ENCODE results near the gene SDS. TPM values are rescaled to one million over a fixed set of nuclear protein-coding genes. Genes with fewer than 3 reads are reported as not detected.

Gene SDS
- total and polyA plus RNA-seq, 2 donors (not counting 1 experiment from before 2014, with no cell fraction given): 0.09 TPM; not detected in 1

DNA sequence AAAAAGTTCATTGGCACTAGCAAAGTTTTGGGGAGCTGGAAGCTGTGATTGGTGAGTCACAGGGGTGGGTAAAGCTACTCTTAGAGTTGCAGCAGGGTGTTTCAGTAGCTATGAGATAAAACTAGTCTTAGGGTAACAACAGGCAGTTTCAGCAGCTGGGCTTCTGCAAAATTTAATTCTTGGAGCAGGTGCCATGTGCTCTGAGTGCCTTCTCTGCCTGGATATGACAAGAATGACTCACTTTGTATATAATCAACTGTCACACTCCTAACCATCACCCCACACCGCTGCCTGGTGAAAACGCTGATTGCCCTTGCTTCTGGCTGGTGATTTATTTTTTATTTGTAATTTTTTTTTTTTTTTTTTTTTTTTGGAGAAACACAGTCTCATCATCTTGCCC is 55.8 kb downstream of the SDS start:
- Histone ChIP-seq H3K27me3 (replicated peaks in 1 of 4; ENCODE audit: control extremely low read depth in 1 of 4, control insufficient read depth in 3 of 4, insufficient read depth in 4 of 4, low read length in 3 of 4) (peaks cover 0 to 11% (median 0%) of the 10 kb centered on the region in 4 experiments), H2AFZ (ENCODE audit: insufficient read depth, low read depth, low read length, poor library complexity, severe bottlenecking) (no peak overlapping the region), H4K20me1 (ENCODE audit: control insufficient read depth, insufficient read depth, low read length, poor library complexity, severe bottlenecking) (no peaks in the 10 kb centered on the region), H3K4me2 (replicated peaks; ENCODE audit: low read depth, low read length, poor library complexity, severe bottlenecking) (no peak overlapping the region), H3K79me2 (ENCODE audit: control insufficient read depth, insufficient read depth, low read length) (no peaks in the 10 kb centered on the region), H3K36me3 (replicated peaks in 1 of 2; ENCODE audit: control extremely low read depth in 1 of 2, control insufficient read depth in 1 of 2, extremely low read depth in 1 of 2, insufficient read depth in 2 of 2, low read length in 1 of 2) (no peaks in the 10 kb centered on the region), H3K4me1 (ENCODE audit: control insufficient read depth in 2 of 2, insufficient read depth in 2 of 2, low read length in 2 of 2) (no peaks in the 10 kb centered on the region), H3K9ac (ENCODE audit: low read length) (no peak overlapping the region), H3K27ac (ENCODE audit: low read length in 2 of 2) (no peak overlapping the region), H3K9me3 (ENCODE audit: control extremely low read depth in 1 of 3, control insufficient read depth in 2 of 3, insufficient read depth in 1 of 3, low read length in 2 of 3) (no peaks in the 10 kb centered on the region), H3K4me3 (ENCODE audit: control extremely low read depth in 1 of 5, extremely low read depth in 1 of 5, insufficient read depth in 1 of 5, low read depth in 2 of 5, low read length in 4 of 5) (no peak overlapping the region)
- Mint-ChIP-seq H3K9me3 (ENCODE audit: insufficient read depth) (no peaks in the 10 kb centered on the region), H3K27ac (no peak overlapping the region), H3K4me1 (no peaks in the 10 kb centered on the region), H3K27me3 (peaks cover 20% of the 10 kb centered on the region), H3K4me3 (no peak overlapping the region)
- ATAC-seq (ENCODE audit: low read depth) (no peak), DNase-seq (no peak)
- intact Hi-C loops (cut with micrococcal nuclease): no loop called here
- POLR2A ChIA-PET: no interaction called here
- CTCF ChIA-PET: no interaction called here
- TF ChIP-seq, protein P1, sequence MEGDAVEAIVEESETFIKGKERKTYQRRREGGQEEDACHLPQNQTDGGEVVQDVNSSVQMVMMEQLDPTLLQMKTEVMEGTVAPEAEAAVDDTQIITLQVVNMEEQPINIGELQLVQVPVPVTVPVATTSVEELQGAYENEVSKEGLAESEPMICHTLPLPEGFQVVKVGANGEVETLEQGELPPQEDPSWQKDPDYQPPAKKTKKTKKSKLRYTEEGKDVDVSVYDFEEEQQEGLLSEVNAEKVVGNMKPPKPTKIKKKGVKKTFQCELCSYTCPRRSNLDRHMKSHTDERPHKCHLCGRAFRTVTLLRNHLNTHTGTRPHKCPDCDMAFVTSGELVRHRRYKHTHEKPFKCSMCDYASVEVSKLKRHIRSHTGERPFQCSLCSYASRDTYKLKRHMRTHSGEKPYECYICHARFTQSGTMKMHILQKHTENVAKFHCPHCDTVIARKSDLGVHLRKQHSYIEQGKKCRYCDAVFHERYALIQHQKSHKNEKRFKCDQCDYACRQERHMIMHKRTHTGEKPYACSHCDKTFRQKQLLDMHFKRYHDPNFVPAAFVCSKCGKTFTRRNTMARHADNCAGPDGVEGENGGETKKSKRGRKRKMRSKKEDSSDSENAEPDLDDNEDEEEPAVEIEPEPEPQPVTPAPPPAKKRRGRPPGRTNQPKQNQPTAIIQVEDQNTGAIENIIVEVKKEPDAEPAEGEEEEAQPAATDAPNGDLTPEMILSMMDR (IDR thresholded peaks at IDR 0.05): no peak
- no peak for TF ChIP-seq EZH2 (IDR thresholded peaks at IDR 0.05; ENCODE audit: borderline replicate concordance, insufficient read depth, low read depth, low read length, poor library complexity, severe bottlenecking)
- no CpG with 5 or more reads among the region's 2 CpGs for WGBS (ENCODE audit: insufficient coverage)

DNA sequence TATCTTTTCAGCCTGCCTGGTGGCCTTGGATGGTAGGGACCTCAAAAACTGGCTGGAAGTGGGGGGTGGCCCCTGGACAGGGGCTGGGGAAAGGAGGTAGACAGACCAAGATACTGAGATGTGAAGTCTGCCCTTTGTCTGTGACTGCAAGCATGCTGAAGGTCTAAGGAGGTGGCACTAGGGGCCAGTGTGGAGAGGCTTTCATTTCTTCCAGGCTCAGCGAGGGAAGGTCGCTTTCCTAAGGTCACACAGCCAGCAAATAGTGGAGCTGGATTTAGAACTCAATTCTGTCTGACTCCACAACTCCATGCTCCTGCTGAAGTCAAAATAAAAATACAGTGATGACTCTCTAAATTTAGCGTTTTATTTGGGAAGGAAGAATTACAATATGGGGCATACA is 56.6 kb downstream of the SDS start:
- POLR2A ChIA-PET: no interaction called here
- no peak for ATAC-seq (ENCODE audit: low read depth)
- Histone ChIP-seq H3K36me3 (replicated peaks in 1 of 2; ENCODE audit: control extremely low read depth in 1 of 2, control insufficient read depth in 1 of 2, extremely low read depth in 1 of 2, insufficient read depth in 2 of 2, low read length in 1 of 2) (no peaks in the 10 kb centered on the region), H4K20me1 (ENCODE audit: control insufficient read depth, insufficient read depth, low read length, poor library complexity, severe bottlenecking) (no peaks in the 10 kb centered on the region), H3K9ac (ENCODE audit: low read length) (no peak overlapping the region), H2AFZ (ENCODE audit: insufficient read depth, low read depth, low read length, poor library complexity, severe bottlenecking) (no peak overlapping the region), H3K4me1 (ENCODE audit: control insufficient read depth in 2 of 2, insufficient read depth in 2 of 2, low read length in 2 of 2) (no peaks in the 10 kb centered on the region), H3K27me3 (replicated peaks in 1 of 4; ENCODE audit: control extremely low read depth in 1 of 4, control insufficient read depth in 3 of 4, insufficient read depth in 4 of 4, low read length in 3 of 4) (peaks cover 0 to 11% (median 0%) of the 10 kb centered on the region in 4 experiments), H3K4me2 (replicated peaks; ENCODE audit: low read depth, low read length, poor library complexity, severe bottlenecking) (no peak overlapping the region), H3K79me2 (ENCODE audit: control insufficient read depth, insufficient read depth, low read length) (no peaks in the 10 kb centered on the region), H3K4me3 (ENCODE audit: control extremely low read depth in 1 of 5, extremely low read depth in 1 of 5, insufficient read depth in 1 of 5, low read depth in 2 of 5, low read length in 4 of 5) (no peak overlapping the region), H3K9me3 (ENCODE audit: control extremely low read depth in 1 of 3, control insufficient read depth in 2 of 3, insufficient read depth in 1 of 3, low read length in 2 of 3) (no peaks in the 10 kb centered on the region), H3K27ac (ENCODE audit: low read length in 2 of 2) (no peak overlapping the region)
- Mint-ChIP-seq H3K9me3 (ENCODE audit: insufficient read depth) (no peaks in the 10 kb centered on the region), H3K27ac (no peak overlapping the region), H3K4me1 (no peaks in the 10 kb centered on the region), H3K27me3 (peaks cover 15% of the 10 kb centered on the region), H3K4me3 (no peak overlapping the region)
- WGBS (ENCODE audit: insufficient coverage): 92% methylated on average over 2 of the region's 3 CpGs
- no peak for DNase-seq
- intact Hi-C loops (cut with micrococcal nuclease): no loop called here
- CTCF ChIA-PET: no interaction called here
- no peak for TF ChIP-seq EZH2 (IDR thresholded peaks at IDR 0.05; ENCODE audit: borderline replicate concordance, insufficient read depth, low read depth, low read length, poor library complexity, severe bottlenecking)
- TF ChIP-seq, protein P1 (IDR thresholded peaks at IDR 0.05): no peak

All from B cell (primary cell).